ENCODE data around the gene PRDM5. TPM values are rescaled to one million over a fixed set of nuclear protein-coding genes. Genes with fewer than 3 reads are reported as not detected.

Gene PRDM5
- total and polyA plus RNA-seq, 9 of the 15 experiments (the other 6 are each of a cell fraction or from before 2014, with no cell fraction given) = not detected

- H3K27me3 ChIP-seq (ENCODE audit: control insufficient read depth in 2 of 2, insufficient read depth in 2 of 2, low read length in 2 of 2) = no peaks in the 10 kb centered on the region
Measured at GRCh38 chr4:120755864-120756263, 166.7 kb downstream of the PRDM5 start.

More at GRCh38 chr4:120755864-120756263, 166.7 kb downstream of the PRDM5 start:
- Histone ChIP-seq H3K36me3 (ENCODE audit: control insufficient read depth, insufficient read depth, low read length) (no peaks in the 10 kb centered on the region), H3K9me3 (replicated peaks; ENCODE audit: control insufficient read depth, insufficient read depth, low read depth, low read length) (no peaks in the 10 kb centered on the region), H3K4me2 (ENCODE audit: insufficient read depth, low read length) (no peak overlapping the region), H3K4me3 (no peak overlapping the region), H3K79me2 (ENCODE audit: control insufficient read depth, insufficient read depth, low read length) (no peaks in the 10 kb centered on the region), H4K20me1 (replicated peaks; ENCODE audit: control insufficient read depth, insufficient read depth, low read length) (no peaks in the 10 kb centered on the region), H3K9ac (ENCODE audit: insufficient read depth in 1 of 2, low read depth in 2 of 2, low read length in 2 of 2) (no peak overlapping the region), H3K4me1 (replicated peaks in 1 of 2; ENCODE audit: control insufficient read depth in 2 of 2, insufficient read depth in 2 of 2, low read length in 2 of 2) (no peaks in the 10 kb centered on the region), H2AFZ (ENCODE audit: low read depth, low read length) (no peak overlapping the region), H3K9me1 (ENCODE audit: control insufficient read depth, insufficient read depth, low read length) (no peaks in the 10 kb centered on the region), H3K27ac (ENCODE audit: extremely low read depth, low read depth, low read length) (no peak overlapping the region)
- TF ChIP-seq KDM1A (IDR thresholded peaks at IDR 0.05) (no peak), ATF6 (CRISPR knock-in tag; IDR thresholded peaks at IDR 0.05) (no peak), MCM2 (IDR thresholded peaks at IDR 0.05; ENCODE audit: low read depth) (no peak), HDAC1 (IDR thresholded peaks at IDR 0.05) (no peak), ZFPM2 (CRISPR knock-in tag; IDR thresholded peaks at IDR 0.05) (no peak), PHB (CRISPR knock-in tag; IDR thresholded peaks at IDR 0.05) (no peak), SPI1 (IDR thresholded peaks at IDR 0.05; ENCODE audit: borderline replicate concordance, low read depth, low read length) (no peak), SMAD1 (IDR thresholded peaks at IDR 0.05; ENCODE audit: low read depth, low read length, partially characterized antibody) (no peak), TCF7 (IDR thresholded peaks at IDR 0.05; ENCODE audit: borderline replicate concordance) (no peak), SETDB1 (IDR thresholded peaks at IDR 0.05; ENCODE audit: low read length) (no peak), GATAD2A (IDR thresholded peaks at IDR 0.05) (no peak), IRF9 (tag; IDR thresholded peaks at IDR 0.05) (no peak), RBM14 (IDR thresholded peaks at IDR 0.05; ENCODE audit: borderline replicate concordance, insufficient read depth, low read depth, low read length) (no peak), ZNF263 (CRISPR knock-in tag; IDR thresholded peaks at IDR 0.05; ENCODE audit: borderline replicate concordance) (no peak), PHTF2 (CRISPR knock-in tag; IDR thresholded peaks at IDR 0.05) (no peak), DACH1 (IDR thresholded peaks at IDR 0.05; ENCODE audit: partially characterized antibody) (no peak), MCM5 (IDR thresholded peaks at IDR 0.05; ENCODE audit: low read depth) (no peak), SMARCA5 (IDR thresholded peaks at IDR 0.05) (no peak), MLX (CRISPR knock-in tag; conservative IDR thresholded peaks at IDR 0.05) (no peak)
- no TSS peak for BruUV-seq (replicated peaks)
- ChIA-PET POLR2A (no interaction called here), CTCF (ENCODE audit: low intra/inter-chr PET ratio) (no interaction called here)
- no peak for ATAC-seq
- in situ Hi-C loops (cut with MboI) (no loop called here), intact Hi-C loops (cut with micrococcal nuclease) (no loop called here)
- no peak for DNase-seq (ENCODE audit: extremely low read depth in 1 of 4, low spot score in 3 of 4)
- FAIRE-seq = no peak
- 6% methylated on average over 1 of the region's 1 CpG for WGBS (ENCODE audit: insufficient coverage, low coverage, missing lambda C conversion rate)
